GM18526 (cell line): Measurements from ENCODE around the gene RFXANK.

Experiments
- POLR2A ChIP-seq: IDR thresholded peaks from 3 replicates; pipeline ENCODE4 v1.6.1; 2011; ENCODE audit not compliant: insufficient read length; ENCODE audit errors: extremely low read depth

RFXANK gene

GRCh38 chr19:19162495-19162894 lies 29.6 kb upstream of the RFXANK start:
- no peak for TF ChIP-seq POLR2A

- no peak for TF ChIP-seq POLR2A
These were observed 26.7 kb upstream of the RFXANK start for GRCh38 chr19:19165396-19165795.

- TF ChIP-seq POLR2A = no peak
These were observed 24.4 kb upstream of the RFXANK start for GRCh38 chr19:19167612-19168011.

GRCh38 chr19:19169236-19170052 lies 22.6 kb upstream of the RFXANK start:
- TF ChIP-seq POLR2A = no peak

GRCh38 chr19:19170053-19170872 lies 21.8 kb upstream of the RFXANK start, which contains the start of gene MEF2B:
TSS of gene MEF2B (minus strand) at chr19:19170263. CDS start at chr19:19150735, 19,528 bp downstream.
- TF ChIP-seq POLR2A = peak; percentile 95

- no peak for TF ChIP-seq POLR2A
These were observed 21.0 kb upstream of the RFXANK start for GRCh38 chr19:19170873-19171672.

- no peak for TF ChIP-seq POLR2A
These were observed 20.1 kb upstream of the RFXANK start for GRCh38 chr19:19171821-19172532.

GRCh38 chr19:19176950-19177349 lies 15.1 kb upstream of the RFXANK start:
- no peak for TF ChIP-seq POLR2A

GRCh38 chr19:19179548-19180441 lies 12.3 kb upstream of the RFXANK start:
- TF ChIP-seq POLR2A = no peak

GRCh38 chr19:19181488-19181998 lies 10.5 kb upstream of the RFXANK start:
- TF ChIP-seq POLR2A = no peak

- TF ChIP-seq POLR2A = no peak
These were observed 6.0 kb upstream of the RFXANK start for GRCh38 chr19:19185853-19186740.

GRCh38 chr19:19186742-19187141 lies 5.3 kb upstream of the RFXANK start:
- no peak for TF ChIP-seq POLR2A

GRCh38 chr19:19191768-19192077 lies 335 bp upstream of the RFXANK start:
- no peak for TF ChIP-seq POLR2A
